HT1080 (cell line): ENCODE data around the gene PTPRR. TPM values are rescaled to one million over a fixed set of nuclear protein-coding genes. Genes with fewer than 3 reads are reported as not detected.
"Not testable (repeated sequence)": the region's sequence is repeated elsewhere in the genome, so short reads cannot be mapped to it uniquely, and the experiment has no call there.

Experiments
- DNase-seq: peaks from one replicate; pipeline ENCODE4 v3.0.0-alpha.2; 2015; ENCODE audit warnings: low read depth
- total RNA-seq: library from RNA; depleted of rRNA; stranded (reverse); fragments of >200 nt; shearing (Covaris generic); gene quantifications from 2 replicates; pipeline ENCODE4 v1.2.3, GENCODE V29; 2014

Gene PTPRR
- total RNA-seq, 1 experiment from 2014 or later, result 2.5 TPM

DNA sequence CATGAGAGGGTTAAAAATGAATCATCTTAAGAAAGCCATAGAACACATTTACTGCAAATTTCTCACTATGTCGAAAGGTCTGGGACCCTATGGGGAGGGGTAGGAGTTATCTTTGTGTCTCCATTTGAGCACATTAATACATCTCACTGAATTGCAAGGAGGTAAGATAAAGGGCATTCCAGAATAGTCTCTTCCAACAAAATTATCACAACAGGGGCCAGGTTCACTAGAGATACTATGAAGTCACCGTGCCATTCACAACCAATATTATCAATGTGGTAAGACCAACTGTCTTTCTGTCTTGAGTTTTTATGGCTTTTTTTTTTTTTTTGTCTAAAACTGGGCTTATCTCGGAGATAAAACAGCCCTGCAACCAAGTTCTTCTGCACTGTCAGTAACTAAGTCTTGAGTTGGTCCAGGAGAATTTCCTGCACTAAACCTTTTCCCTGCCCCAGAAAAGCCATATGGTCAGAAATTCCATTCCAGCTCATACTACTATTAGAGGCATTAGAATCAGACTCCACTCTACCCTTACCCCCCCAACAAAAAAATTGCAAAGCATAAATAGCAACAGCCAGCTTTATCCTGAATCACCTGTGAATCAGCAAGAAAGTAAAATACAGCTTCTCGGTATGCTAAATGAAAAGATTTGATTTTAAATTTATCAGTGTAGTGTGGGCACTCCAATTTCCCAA, 79.7 kb downstream of the PTPRR start:
- no peak for DNase-seq

DNA sequence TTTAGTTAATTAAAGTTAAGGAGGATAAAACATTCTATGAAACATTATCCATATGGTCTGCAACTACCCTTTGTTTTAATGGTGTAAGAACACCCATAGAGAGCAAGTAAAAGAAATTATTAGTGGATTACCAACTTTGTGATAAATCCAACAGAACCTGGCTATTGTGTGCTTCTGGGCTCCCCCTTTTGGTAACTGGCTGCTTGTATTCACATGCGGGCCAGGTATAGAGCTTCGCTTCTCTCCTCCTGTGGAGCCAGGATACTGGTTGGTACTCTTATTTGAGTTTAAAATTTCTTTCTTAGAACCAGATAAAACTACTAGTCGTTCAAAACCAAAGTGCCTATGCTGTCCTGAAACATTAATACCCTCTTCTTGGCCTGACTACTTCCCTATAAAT, 81.0 kb downstream of the PTPRR start:
- no peak for DNase-seq

- DNase-seq, result no peak
Observed at GRCh38 chr12:70838127-70838526, 82.4 kb downstream of the PTPRR start.

DNA sequence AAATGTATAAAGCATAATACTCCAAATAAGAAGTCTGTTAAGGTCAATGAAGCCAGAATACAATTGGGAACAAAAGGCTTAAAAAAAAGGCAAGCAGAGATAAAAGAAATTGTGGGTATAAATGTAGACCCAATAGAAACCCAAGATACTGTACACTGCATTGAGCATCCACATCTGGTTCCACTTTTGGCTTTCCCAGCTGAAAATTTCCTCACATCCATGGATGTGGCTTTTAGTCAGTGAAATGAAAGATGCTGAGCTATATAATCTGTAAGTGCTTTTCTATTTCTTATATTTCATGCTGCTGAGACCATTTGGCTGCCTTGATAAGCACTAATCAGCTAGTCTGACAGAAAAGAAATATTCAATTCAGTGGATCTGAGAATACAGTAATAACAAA, 83.5 kb downstream of the PTPRR start:
- DNase-seq, result no peak

GRCh38 chr12:70835948-70836347, 84.6 kb downstream of the PTPRR start:
- DNase-seq, result no peak

- peak; percentile 51 for DNase-seq
Observed at GRCh38 chr12:70831543-70831942, 89.0 kb downstream of the PTPRR start.

GRCh38 chr12:70830221-70831061, 90.1 kb downstream of the PTPRR start:
- DNase-seq, result no peak

GRCh38 chr12:70829070-70829469, 91.5 kb downstream of the PTPRR start:
- no peak for DNase-seq

- DNase-seq, result no peak
Observed at GRCh38 chr12:70828351-70828750, 92.2 kb downstream of the PTPRR start.

GRCh38 chr12:70826156-70826555, 94.4 kb downstream of the PTPRR start:
- no peak for DNase-seq

GRCh38 chr12:70824511-70824910, 96.0 kb downstream of the PTPRR start:
- no peak for DNase-seq

GRCh38 chr12:70823182-70823976, 97.2 kb downstream of the PTPRR start:
- DNase-seq, result no peak

DNA sequence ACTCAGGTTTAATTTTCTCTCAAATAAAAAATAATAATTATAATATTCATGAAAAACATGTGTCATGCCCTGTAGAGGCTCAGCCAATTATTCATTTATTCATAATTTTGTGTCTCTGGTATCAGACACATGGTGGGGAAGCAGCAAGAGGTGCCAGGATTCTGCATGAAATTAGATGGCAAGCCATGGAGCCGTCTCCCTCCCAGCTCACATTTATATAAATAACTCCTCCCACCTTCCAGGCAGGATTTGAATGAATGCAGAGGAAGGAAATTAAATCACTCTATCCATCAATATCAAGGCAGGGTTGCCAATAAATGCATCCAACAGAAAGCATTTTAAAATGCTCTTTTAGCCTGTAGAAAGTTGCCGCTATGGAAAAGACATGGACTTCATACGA, 98.1 kb downstream of the PTPRR start:
- no peak for DNase-seq

GRCh38 chr12:70815971-70816391, 104.6 kb downstream of the PTPRR start:
- DNase-seq, result no peak

- no peak for DNase-seq
Observed at GRCh38 chr12:70815056-70815455, 105.5 kb downstream of the PTPRR start.

DNA sequence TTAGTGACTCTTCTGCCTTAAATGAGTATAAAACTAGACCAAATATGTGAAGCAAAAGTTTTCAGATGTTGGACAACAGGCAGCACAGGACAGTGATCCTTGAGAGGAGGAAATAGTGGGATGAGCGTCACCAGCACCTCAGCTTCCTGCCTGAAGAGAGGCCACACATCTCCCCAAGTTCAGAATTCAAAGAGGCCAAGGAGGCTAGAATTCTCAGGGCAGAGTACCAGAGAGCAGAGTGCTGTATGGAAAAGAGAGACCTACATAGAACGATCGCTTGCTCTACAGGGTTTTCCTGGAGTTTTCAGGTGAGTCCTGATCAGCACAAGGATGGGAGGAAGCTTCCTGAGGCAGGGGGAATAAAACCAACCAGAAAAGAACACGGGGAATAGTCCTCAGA, 107.0 kb downstream of the PTPRR start:
- DNase-seq, result no peak

- no peak for DNase-seq
Observed at GRCh38 chr12:70812136-70812535, 108.4 kb downstream of the PTPRR start.

DNA sequence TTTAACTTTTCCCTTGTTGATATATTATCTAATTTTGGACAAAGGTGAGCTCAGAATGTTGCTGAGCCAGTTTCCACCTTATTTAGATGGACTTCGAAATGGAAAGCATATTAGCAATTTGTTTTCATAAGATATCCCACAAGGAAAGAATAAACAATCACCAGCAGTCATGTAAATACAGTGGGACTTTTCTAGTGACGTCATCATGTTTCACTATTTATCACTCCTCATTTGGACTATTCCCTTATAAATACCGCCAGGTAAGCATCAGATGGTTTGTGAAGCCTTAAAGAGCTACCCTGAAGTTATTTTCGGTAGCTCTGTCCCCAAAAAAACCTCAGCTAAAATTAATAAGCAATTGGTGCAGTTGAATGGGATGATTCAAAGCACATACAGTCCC, 110.7 kb downstream of the PTPRR start:
- no peak for DNase-seq

- not testable (repeated sequence) for DNase-seq
Observed at GRCh38 chr12:70807993-70808392, 112.5 kb downstream of the PTPRR start.

GRCh38 chr12:70806827-70807226, 113.7 kb downstream of the PTPRR start:
- DNase-seq, result no peak

- DNase-seq, result no peak
Observed at GRCh38 chr12:70806043-70806442, 114.5 kb downstream of the PTPRR start.
